ENCODE results near the gene UNC13C. TPM values are rescaled to one million over a fixed set of nuclear protein-coding genes. Genes with fewer than 3 reads are reported as not detected.

The UNC13C gene
- total and polyA plus RNA-seq, 4 donors: 0.05 to 16.0 (median 0.12) TPM; not detected in 1

DNA sequence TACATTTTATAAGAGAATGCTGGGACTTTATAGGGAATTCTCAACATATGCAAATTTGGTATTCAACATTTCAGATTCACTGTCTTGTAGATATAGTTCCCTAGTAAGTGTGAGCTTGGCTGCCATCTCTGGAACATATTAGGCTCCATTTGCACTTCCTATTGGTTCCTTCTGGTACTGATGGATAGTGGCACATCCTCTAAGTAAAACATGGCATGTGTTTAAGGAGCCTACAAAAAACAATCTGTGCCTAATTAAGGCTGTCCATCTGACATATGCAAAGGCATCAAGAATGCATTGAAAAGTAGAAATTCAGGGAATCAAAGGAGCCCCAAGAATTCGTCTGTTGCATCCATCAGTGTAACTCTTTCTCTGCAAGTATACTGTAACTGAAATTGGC, 344.1 kb downstream of the UNC13C start:
- TF ChIP-seq, protein P1, sequence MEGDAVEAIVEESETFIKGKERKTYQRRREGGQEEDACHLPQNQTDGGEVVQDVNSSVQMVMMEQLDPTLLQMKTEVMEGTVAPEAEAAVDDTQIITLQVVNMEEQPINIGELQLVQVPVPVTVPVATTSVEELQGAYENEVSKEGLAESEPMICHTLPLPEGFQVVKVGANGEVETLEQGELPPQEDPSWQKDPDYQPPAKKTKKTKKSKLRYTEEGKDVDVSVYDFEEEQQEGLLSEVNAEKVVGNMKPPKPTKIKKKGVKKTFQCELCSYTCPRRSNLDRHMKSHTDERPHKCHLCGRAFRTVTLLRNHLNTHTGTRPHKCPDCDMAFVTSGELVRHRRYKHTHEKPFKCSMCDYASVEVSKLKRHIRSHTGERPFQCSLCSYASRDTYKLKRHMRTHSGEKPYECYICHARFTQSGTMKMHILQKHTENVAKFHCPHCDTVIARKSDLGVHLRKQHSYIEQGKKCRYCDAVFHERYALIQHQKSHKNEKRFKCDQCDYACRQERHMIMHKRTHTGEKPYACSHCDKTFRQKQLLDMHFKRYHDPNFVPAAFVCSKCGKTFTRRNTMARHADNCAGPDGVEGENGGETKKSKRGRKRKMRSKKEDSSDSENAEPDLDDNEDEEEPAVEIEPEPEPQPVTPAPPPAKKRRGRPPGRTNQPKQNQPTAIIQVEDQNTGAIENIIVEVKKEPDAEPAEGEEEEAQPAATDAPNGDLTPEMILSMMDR (IDR thresholded peaks at IDR 0.05; ENCODE audit: control extremely low read depth, extremely low read depth): no peak
- Histone ChIP-seq H3K9me3 (ENCODE audit: control insufficient read depth in 4 of 4, insufficient read depth in 3 of 4, low read length in 3 of 4) (no peaks in the 10 kb centered on the region), H3K4me1 (ENCODE audit: control insufficient read depth in 5 of 5, insufficient read depth in 5 of 5, low read length in 5 of 5) (no peaks in the 10 kb centered on the region), H3K9ac (ENCODE audit: insufficient read depth in 1 of 2, low read length in 2 of 2) (no peak overlapping the region), H3K4me3 (no peak overlapping the region), H3K36me3 (ENCODE audit: control insufficient read depth in 4 of 4, insufficient read depth in 4 of 4, low read length in 4 of 4) (peaks cover 0 to 5% (median 1%) of the 10 kb centered on the region in 4 donors), H3K27me3 (ENCODE audit: control insufficient read depth in 3 of 3, insufficient read depth in 3 of 3, low read length in 2 of 3) (no peaks in the 10 kb centered on the region), H3K27ac (ENCODE audit: low read depth in 1 of 2, low read length in 1 of 2) (no peak overlapping the region)
- 54 to 88% methylated on average over 1 of the region's 1 CpG for WGBS, 2 donors
- DNase-seq (no peak), ATAC-seq (ENCODE audit: insufficient read depth, low FRiP score) (no peak)

DNA sequence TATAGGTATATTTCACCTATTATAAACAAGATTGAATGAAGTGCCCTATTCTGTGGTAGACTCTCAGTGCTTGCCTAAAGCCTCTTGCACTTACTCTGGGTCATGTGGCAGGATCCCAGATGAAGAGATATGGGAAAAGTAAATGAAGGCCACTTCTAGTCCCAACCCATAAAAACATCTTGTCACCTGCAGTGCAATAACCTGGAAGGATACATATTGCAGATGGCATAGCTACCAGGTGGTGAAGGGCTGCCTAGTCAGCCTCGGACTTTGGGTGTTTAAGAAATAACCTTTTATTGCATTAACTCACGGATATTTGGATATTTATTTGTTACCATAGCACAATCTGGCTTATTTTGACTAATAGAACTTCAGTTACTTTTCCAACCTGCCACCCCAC, 367.1 kb downstream of the UNC13C start:
- no peaks in the 10 kb centered on the region for H3K27me3 ChIP-seq (ENCODE audit: control insufficient read depth in 3 of 3, insufficient read depth in 3 of 3, low read length in 2 of 3)
- no peak overlapping the region for H3K4me3 ChIP-seq
- no peak overlapping the region for H3K9ac ChIP-seq (ENCODE audit: insufficient read depth in 1 of 2, low read length in 2 of 2)
- no peaks in the 10 kb centered on the region for H3K9me3 ChIP-seq (ENCODE audit: control insufficient read depth in 4 of 4, insufficient read depth in 3 of 4, low read length in 3 of 4)
- no peaks in the 10 kb centered on the region for H3K4me1 ChIP-seq (ENCODE audit: control insufficient read depth in 5 of 5, insufficient read depth in 5 of 5, low read length in 5 of 5)
- ATAC-seq (ENCODE audit: insufficient read depth, low FRiP score): no peak
- DNase-seq: no peak
- no peak overlapping the region for H3K27ac ChIP-seq (ENCODE audit: low read depth in 1 of 2, low read length in 1 of 2)
- peaks cover 0 to 4% (median 1%) of the 10 kb centered on the region in 4 donors for H3K36me3 ChIP-seq (ENCODE audit: control insufficient read depth in 4 of 4, insufficient read depth in 4 of 4, low read length in 4 of 4)
- WGBS, 2 donors: 84 to 91% methylated on average over 2 of the region's 2 CpGs
- TF ChIP-seq, protein P1 (IDR thresholded peaks at IDR 0.05; ENCODE audit: control extremely low read depth, extremely low read depth): no peak

DNA sequence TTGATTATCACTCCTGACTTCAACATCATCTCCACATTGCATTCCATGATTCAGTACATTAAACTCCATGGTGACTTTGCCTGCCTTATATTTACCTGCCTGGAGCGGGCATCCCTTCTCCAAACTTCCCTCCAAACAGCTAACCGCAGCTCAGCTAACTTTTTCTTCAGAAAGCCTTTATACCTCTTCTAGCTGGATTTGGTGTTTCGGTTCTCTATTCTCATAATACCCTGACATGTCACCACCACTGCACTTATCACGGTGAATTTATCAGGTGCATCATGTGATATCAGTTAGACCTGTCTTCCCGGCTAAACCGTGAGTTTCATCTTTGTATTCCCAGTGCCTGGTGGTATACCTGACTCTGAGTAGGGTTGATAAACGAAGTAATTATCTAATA, 367.6 kb downstream of the UNC13C start:
- Histone ChIP-seq H3K27ac (ENCODE audit: low read depth in 1 of 2, low read length in 1 of 2) (no peak overlapping the region), H3K9me3 (ENCODE audit: control insufficient read depth in 4 of 4, insufficient read depth in 3 of 4, low read length in 3 of 4) (no peaks in the 10 kb centered on the region), H3K9ac (ENCODE audit: insufficient read depth in 1 of 2, low read length in 2 of 2) (no peak overlapping the region), H3K4me3 (no peak overlapping the region), H3K27me3 (ENCODE audit: control insufficient read depth in 3 of 3, insufficient read depth in 3 of 3, low read length in 2 of 3) (no peaks in the 10 kb centered on the region), H3K36me3 (ENCODE audit: control insufficient read depth in 4 of 4, insufficient read depth in 4 of 4, low read length in 4 of 4) (peaks cover 0 to 4% (median 1%) of the 10 kb centered on the region in 4 donors), H3K4me1 (ENCODE audit: control insufficient read depth in 5 of 5, insufficient read depth in 5 of 5, low read length in 5 of 5) (no peaks in the 10 kb centered on the region)
- DNase-seq: no peak
- no peak for ATAC-seq (ENCODE audit: insufficient read depth, low FRiP score)
- TF ChIP-seq, protein P1 (IDR thresholded peaks at IDR 0.05; ENCODE audit: control extremely low read depth, extremely low read depth): no peak
- WGBS, 2 donors: 91 to 93% methylated on average over 7 of the region's 7 CpGs

Measured in lung (tissue), 12 donors.